ENCODE results near the gene FSTL5. TPM values are rescaled to one million over a fixed set of nuclear protein-coding genes. Genes with fewer than 3 reads are reported as not detected.

Gene FSTL5
- total and polyA plus RNA-seq, 8 donors, result 0.08 to 1.9 (median 0.16) TPM

- ATAC-seq (no peak), FAIRE-seq (no peak), DNase-seq (no peak)
- no peaks in the 10 kb centered on the region for H3K4me1 ChIP-seq
- intact Hi-C loops (cut with DNase I), result no loop called here
- no peaks in the 10 kb centered on the region for H3K27me3 ChIP-seq
- H3K36me3 ChIP-seq, result no peaks in the 10 kb centered on the region
- H3K27ac ChIP-seq, result no peak overlapping the region
- TF ChIP-seq CTCF (IDR thresholded peaks at IDR 0.05), result no peak
- WGBS, 2 donors, result 39 to 43% methylated on average over 5 of the region's 5 CpGs
- H3K9me3 ChIP-seq, result no peaks in the 10 kb centered on the region
- no peak overlapping the region for H3K4me3 ChIP-seq
Measured at GRCh38 chr4:161554372-161554990, 609.3 kb downstream of the FSTL5 start.

GRCh38 chr4:161546902-161547301 lies 616.9 kb downstream of the FSTL5 start:
- H3K27me3 ChIP-seq, result no peaks in the 10 kb centered on the region
- no peaks in the 10 kb centered on the region for H3K9me3 ChIP-seq
- no peak for TF ChIP-seq CTCF (IDR thresholded peaks at IDR 0.05)
- no peak overlapping the region for H3K27ac ChIP-seq
- intact Hi-C loops (cut with DNase I), result no loop called here
- DNase-seq, result no peak
- no peak for ATAC-seq
- no peak overlapping the region for H3K4me3 ChIP-seq
- no peak for FAIRE-seq
- H3K36me3 ChIP-seq, result no peaks in the 10 kb centered on the region
- WGBS, 2 donors, result 55 to 64% methylated on average over 5 of the region's 5 CpGs
- no peaks in the 10 kb centered on the region for H3K4me1 ChIP-seq

- H3K4me3 ChIP-seq, result no peak overlapping the region
- ATAC-seq, result no peak
Measured at GRCh38 chr4:161540265-161540664, 623.5 kb downstream of the FSTL5 start.

GRCh38 chr4:161538941-161539340 lies 624.9 kb downstream of the FSTL5 start:
- Histone ChIP-seq H3K4me1 (no peaks in the 10 kb centered on the region), H3K27me3 (no peaks in the 10 kb centered on the region), H3K4me3 (no peak overlapping the region), H3K36me3 (no peaks in the 10 kb centered on the region), H3K27ac (no peak overlapping the region), H3K9me3 (no peaks in the 10 kb centered on the region)
- no peak for TF ChIP-seq CTCF (IDR thresholded peaks at IDR 0.05)
- intact Hi-C loops (cut with DNase I), result no loop called here
- WGBS, 2 donors, result 72 to 74% methylated on average over 4 of the region's 4 CpGs
- no peak for DNase-seq
- no peak for ATAC-seq
- FAIRE-seq, result no peak

More at GRCh38 chr4:161540265-161540664, 623.5 kb downstream of the FSTL5 start:
- DNase-seq, result no peak
- no peak for TF ChIP-seq CTCF (IDR thresholded peaks at IDR 0.05)
- Histone ChIP-seq H3K27ac (no peak overlapping the region), H3K9me3 (no peaks in the 10 kb centered on the region), H3K4me1 (no peaks in the 10 kb centered on the region), H3K36me3 (no peaks in the 10 kb centered on the region), H3K27me3 (no peaks in the 10 kb centered on the region)
- no peak for FAIRE-seq
- 66 to 79% methylated on average over 1 of the region's 1 CpG for WGBS, 2 donors
- intact Hi-C loops (cut with DNase I), result no loop called here

- Histone ChIP-seq H3K4me1 (no peaks in the 10 kb centered on the region), H3K9me3 (no peaks in the 10 kb centered on the region), H3K4me3 (no peak overlapping the region), H3K27me3 (no peaks in the 10 kb centered on the region), H3K36me3 (no peaks in the 10 kb centered on the region), H3K27ac (no peak overlapping the region)
- WGBS, 2 donors, result 19 to 26% methylated on average over 1 of the region's 1 CpG
- FAIRE-seq (no peak), ATAC-seq (no peak), DNase-seq (no peak)
- intact Hi-C loops (cut with DNase I), result no loop called here
- no peak for TF ChIP-seq CTCF (IDR thresholded peaks at IDR 0.05)
Measured at GRCh38 chr4:161530710-161531109, 633.1 kb downstream of the FSTL5 start.
